Left lobe of liver (tissue), 2 donors: ENCODE measurements around the gene CAPN11. TPM values are rescaled to one million over a fixed set of nuclear protein-coding genes. Genes with fewer than 3 reads are reported as not detected.
"Not testable (repeated sequence)": the region's sequence is repeated elsewhere in the genome, so short reads cannot be mapped to it uniquely, and the experiment has no call there.

Source experiments
- ATAC-seq: fragments of 200-7000 bp; cut with Tn5 transposase; one replicate; pipeline ENCODE4 v1.9.1; 2020; ENCODE audit warnings: mild to moderate bottlenecking, moderate library complexity
- DNase-seq: peaks from one replicate; pipeline ENCODE4 v3.0.0-alpha.2; 2020; ENCODE audit warnings: low spot score
- total RNA-seq: library from RNA; stranded (reverse); gene quantifications from one replicate; pipeline ENCODE4 v1.2.1, GENCODE V29; 2021
- donor health status: DM: no; HTN: no; CAD: no; lungs with moderate emphysema.
- donor health status: DM: no; HTN: yes; CAD: no.

Gene CAPN11
- total RNA-seq, 1 donor from 2014 or later: 0.18 TPM

GRCh38 chr6:44129841-44130322 is 28.7 kb upstream of the CAPN11 start:
- DNase-seq: no peak
- no peak for ATAC-seq

GRCh38 chr6:44131892-44132291 is 26.7 kb upstream of the CAPN11 start:
- DNase-seq (no peak), ATAC-seq (no peak)

GRCh38 chr6:44132476-44132875 is 26.1 kb upstream of the CAPN11 start:
- DNase-seq (no peak), ATAC-seq (no peak)

- DNase-seq (no peak), ATAC-seq (peak; percentile 51)
These were observed 25.4 kb upstream of the CAPN11 start for GRCh38 chr6:44133003-44133931.

GRCh38 chr6:44133981-44134711 is 24.5 kb upstream of the CAPN11 start:
- no peak for ATAC-seq

GRCh38 chr6:44135173-44135758 is 23.4 kb upstream of the CAPN11 start:
- DNase-seq (no peak), ATAC-seq (no peak)

More at GRCh38 chr6:44133981-44134711, 24.5 kb upstream of the CAPN11 start:
- no peak for DNase-seq

- ATAC-seq (no peak), DNase-seq (no peak)
These were observed 22.7 kb upstream of the CAPN11 start for GRCh38 chr6:44135875-44136274.

GRCh38 chr6:44138717-44139350 is 19.8 kb upstream of the CAPN11 start:
- DNase-seq: no peak
- no peak for ATAC-seq

- DNase-seq (no peak), ATAC-seq (no peak)
These were observed 19.3 kb upstream of the CAPN11 start for GRCh38 chr6:44139351-44139743.

- DNase-seq: peak; percentile 75
- peak; percentile 93 for ATAC-seq
These were observed 15.8 kb upstream of the CAPN11 start for GRCh38 chr6:44142835-44143234.

GRCh38 chr6:44143731-44144130 is 14.9 kb upstream of the CAPN11 start:
- ATAC-seq: no peak

GRCh38 chr6:44144536-44144935 is 14.1 kb upstream of the CAPN11 start:
- DNase-seq, ATAC-seq: not testable (repeated sequence)

More at GRCh38 chr6:44143731-44144130, 14.9 kb upstream of the CAPN11 start:
- DNase-seq: no peak

GRCh38 chr6:44145839-44146238 is 12.8 kb upstream of the CAPN11 start:
- ATAC-seq: no peak
- DNase-seq: no peak

- DNase-seq (no peak), ATAC-seq (no peak)
These were observed 11.9 kb upstream of the CAPN11 start for GRCh38 chr6:44146685-44147084.

- ATAC-seq (no peak), DNase-seq (no peak)
These were observed 11.4 kb upstream of the CAPN11 start for GRCh38 chr6:44147256-44147655.

- DNase-seq: no peak
- ATAC-seq: no peak
These were observed 10.3 kb upstream of the CAPN11 start for GRCh38 chr6:44148306-44148705.

- DNase-seq: no peak
- ATAC-seq: no peak
These were observed 9.1 kb upstream of the CAPN11 start for GRCh38 chr6:44149369-44150012.

GRCh38 chr6:44150317-44150917 is 8.2 kb upstream of the CAPN11 start:
- ATAC-seq (no peak), DNase-seq (no peak)

- DNase-seq (peak; percentile 76), ATAC-seq (peak; percentile 88)
These were observed 7.1 kb upstream of the CAPN11 start for GRCh38 chr6:44151348-44152108.
